Activated T-cell treated with anti-CD3 and anti-CD28 coated beads, Interleukin-2, amount 50 U/mL, for 4 hours (primary cell): ENCODE results near the gene NLRP3. TPM values are rescaled to one million over a fixed set of nuclear protein-coding genes. Genes with fewer than 3 reads are reported as not detected.
"Not testable (repeated sequence)": the region's sequence is repeated elsewhere in the genome, so short reads cannot be mapped to it uniquely, and the experiment has no call there.

Source experiments
- ATAC-seq, 2 donors: fragments of 200-7000 bp; cut with Tn5 transposase; one replicate each; pipeline ENCODE4 v1.10.0; 2021
- DNase-seq: peaks from one replicate; pipeline ENCODE4 v3.0.0-alpha.2; 2020
- H3K27me3 Mint-ChIP-seq: one replicate; pipeline ENCODE4 v1.8.0; 2021; ENCODE audit warnings: low read depth, mixed read lengths
- H3K36me3 Mint-ChIP-seq: one replicate; pipeline ENCODE4 v1.8.0; 2022; ENCODE audit warnings: mixed read lengths; ENCODE audit not compliant: insufficient read depth
- H3K4me1 Mint-ChIP-seq: one replicate; pipeline ENCODE4 v1.8.0; 2021; ENCODE audit warnings: low read depth, mixed read lengths
- H3K4me3 Mint-ChIP-seq: one replicate; pipeline ENCODE4 v1.8.0; 2021; ENCODE audit warnings: mild to moderate bottlenecking, moderate library complexity, mixed read lengths
- H3K9me3 Mint-ChIP-seq: one replicate; pipeline ENCODE4 v1.8.0; 2021; ENCODE audit warnings: mixed read lengths
- total RNA-seq, 3 donors: library from RNA; stranded (reverse); gene quantifications; one replicate each; pipeline ENCODE4 v1.2.1, GENCODE V29; 2021

NLRP3 gene
- total RNA-seq, 3 donors from 2014 or later: 4.1 to 5.4 (median 4.2) TPM

DNA sequence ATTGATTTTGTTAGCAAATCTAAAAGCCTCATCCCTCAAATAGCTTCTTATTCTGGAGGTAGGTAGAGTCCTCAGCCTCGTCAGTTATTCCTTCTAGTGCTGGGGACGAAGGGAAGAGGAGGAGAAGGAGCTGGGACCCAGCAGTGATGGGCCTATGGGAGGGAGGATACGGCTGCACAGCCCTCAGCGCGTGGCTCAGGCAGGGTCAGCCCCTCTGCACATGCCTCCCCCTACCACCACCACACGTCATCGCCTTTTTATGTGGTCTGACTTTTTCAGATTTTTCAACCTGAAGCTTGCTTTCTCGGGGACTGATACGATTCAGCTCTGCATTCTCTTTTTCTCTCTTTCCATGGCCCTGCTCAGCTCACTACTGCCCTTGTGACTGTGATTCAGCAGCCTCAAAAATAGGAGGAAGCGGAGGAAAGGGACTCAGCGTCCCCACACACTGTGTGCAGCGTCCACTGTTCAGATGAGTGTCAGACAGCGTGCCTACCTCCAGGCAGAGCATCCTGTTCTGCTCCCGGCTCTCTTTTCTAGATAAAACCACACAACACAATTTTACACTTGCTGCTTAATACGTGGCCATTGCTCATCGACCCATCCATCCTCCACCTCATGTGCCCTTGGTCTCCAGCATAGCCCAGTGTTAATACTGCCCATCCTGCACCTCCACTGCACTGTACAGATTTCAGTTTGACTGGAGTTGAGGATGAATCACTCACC is 41.1 kb downstream of the NLRP3 start:
- ATAC-seq: peak; percentile 70 to 73
- Mint-ChIP-seq H3K9me3 (no peaks in the 10 kb centered on the region), H3K36me3 (no peaks in the 10 kb centered on the region), H3K4me3 (no peak overlapping the region), H3K27me3 (peaks cover 11% of the 10 kb centered on the region), H3K4me1 (peaks cover 4% of the 10 kb centered on the region)
- DNase-seq: no peak

DNA sequence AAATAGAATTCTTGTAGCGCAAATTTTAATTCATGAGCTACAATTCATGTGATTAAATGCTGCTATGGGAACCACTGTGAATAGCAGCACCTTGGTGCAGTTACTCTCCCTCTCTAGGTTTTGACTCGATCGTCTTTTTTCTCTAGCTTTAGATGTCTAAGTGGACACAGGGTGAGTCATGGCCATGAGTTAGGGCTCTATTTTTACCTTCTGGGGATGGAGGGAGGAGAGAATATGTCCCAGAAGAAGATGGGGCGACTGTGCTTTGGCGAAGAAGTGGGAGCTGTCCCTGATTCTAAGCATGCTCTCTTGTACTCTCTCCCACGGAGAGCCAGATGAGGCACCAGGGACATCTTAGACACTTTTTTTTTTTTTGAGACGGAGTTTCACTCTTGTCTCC is 43.5 kb downstream of the NLRP3 start:
- Mint-ChIP-seq H3K9me3 (no peaks in the 10 kb centered on the region), H3K36me3 (no peaks in the 10 kb centered on the region), H3K4me3 (no peak overlapping the region), H3K4me1 (peaks cover 4% of the 10 kb centered on the region), H3K27me3 (peaks cover 11% of the 10 kb centered on the region)
- DNase-seq (no peak), ATAC-seq (no peak)

DNA sequence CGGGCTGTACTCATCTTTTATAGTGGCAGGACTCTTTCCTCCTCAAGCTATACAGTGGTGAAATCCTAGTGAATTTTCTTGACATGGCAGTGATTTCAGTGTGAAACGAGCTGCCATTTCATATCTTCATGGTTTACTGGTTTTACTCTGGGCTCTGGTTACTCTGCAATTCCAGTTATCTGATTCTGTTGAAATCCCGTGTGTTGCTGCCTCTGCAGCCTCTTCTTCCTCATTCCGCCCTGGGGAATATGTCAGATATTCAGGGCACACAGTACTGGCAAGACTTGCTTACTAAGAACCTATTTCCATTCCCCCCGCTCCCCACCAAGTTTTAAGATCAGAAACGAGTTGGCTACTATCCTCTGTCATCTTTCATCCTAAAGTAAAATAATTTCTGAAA is 49.8 kb downstream of the NLRP3 start:
- ATAC-seq (no peak), DNase-seq (no peak)
- Mint-ChIP-seq H3K4me1 (no peaks in the 10 kb centered on the region), H3K36me3 (no peaks in the 10 kb centered on the region), H3K4me3 (no peak overlapping the region), H3K9me3 (no peaks in the 10 kb centered on the region), H3K27me3 (peaks cover 7% of the 10 kb centered on the region)

DNA sequence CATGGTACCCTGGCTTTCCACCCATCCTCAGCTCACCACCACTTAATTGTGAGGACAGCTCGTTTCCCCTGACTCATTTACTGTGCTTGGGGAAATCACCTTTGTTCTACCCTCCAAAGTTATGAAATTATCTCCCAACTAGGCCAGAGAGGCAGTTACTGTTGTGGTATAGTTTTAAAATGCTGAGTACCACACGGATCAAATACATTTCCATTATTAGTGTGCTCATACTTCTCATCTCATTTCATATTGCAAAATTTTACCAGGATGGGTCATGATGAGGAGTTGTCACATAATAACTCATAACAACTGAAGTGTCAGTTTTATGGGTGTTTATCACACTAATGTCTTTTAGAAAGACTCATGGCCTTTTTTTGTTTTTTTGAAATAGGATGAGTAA is 51.2 kb downstream of the NLRP3 start:
- ATAC-seq (peak; percentile 40 to 46), DNase-seq (no peak)
- no peaks in the 10 kb centered on the region for H3K9me3 Mint-ChIP-seq
- no peaks in the 10 kb centered on the region for H3K36me3 Mint-ChIP-seq
- H3K4me1 Mint-ChIP-seq: no peaks in the 10 kb centered on the region
- H3K27me3 Mint-ChIP-seq: peaks cover 7% of the 10 kb centered on the region
- no peak overlapping the region for H3K4me3 Mint-ChIP-seq

DNA sequence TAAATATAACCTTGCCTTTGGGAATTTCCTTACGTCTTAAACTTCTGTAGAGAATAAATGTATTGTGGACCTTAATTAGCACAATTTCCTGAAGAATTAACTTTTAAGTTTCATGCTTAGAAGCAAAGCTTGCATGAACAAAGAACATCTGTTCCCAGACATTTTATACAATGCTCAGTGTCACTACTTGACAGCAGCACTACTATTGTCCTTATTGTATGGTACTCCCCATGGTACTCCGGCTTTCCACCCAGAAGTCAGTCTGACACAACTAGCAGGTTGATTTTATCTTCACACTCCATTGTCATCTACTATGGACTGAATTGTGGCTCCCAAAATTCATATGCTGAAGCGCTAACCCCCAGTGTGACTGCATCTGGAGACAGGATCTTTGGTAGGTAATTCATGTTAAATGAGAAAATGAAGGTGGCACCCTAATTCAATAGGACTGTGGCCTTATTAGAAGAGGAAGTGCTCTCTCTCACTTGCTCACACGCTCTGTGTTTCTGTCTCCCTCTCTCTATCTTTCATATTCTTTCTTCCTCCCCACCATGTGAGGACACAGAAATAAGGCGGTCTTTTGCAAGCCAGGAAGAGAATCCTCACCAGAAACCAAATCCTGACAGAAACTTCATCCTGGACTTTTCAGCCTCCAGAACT is 52.6 kb downstream of the NLRP3 start:
- Mint-ChIP-seq H3K27me3 (peaks cover 7% of the 10 kb centered on the region), H3K36me3 (no peaks in the 10 kb centered on the region), H3K4me1 (no peaks in the 10 kb centered on the region), H3K4me3 (no peak overlapping the region), H3K9me3 (no peaks in the 10 kb centered on the region)
- DNase-seq: no peak
- ATAC-seq: no peak

DNA sequence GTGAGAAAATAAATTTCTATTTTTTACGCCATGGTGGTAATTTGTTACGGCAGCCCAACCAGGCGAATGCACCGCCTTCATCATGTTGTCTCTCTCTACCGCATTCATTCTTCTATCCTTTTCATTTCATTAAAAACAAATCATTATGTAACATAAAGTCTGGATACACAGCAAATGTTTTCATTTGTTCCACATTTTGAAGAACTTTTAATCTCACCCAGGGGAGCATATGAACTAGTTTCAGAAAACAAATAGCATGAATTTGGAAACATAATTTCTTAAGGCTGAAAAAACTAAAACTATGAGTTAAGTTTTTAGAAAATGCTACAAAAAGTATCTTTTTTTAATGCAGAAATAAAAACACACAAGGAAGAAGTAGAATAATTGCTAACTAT is 53.2 kb downstream of the NLRP3 start:
- ATAC-seq (no peak), DNase-seq (no peak)
- H3K36me3 Mint-ChIP-seq: no peaks in the 10 kb centered on the region
- no peak overlapping the region for H3K4me3 Mint-ChIP-seq
- no peaks in the 10 kb centered on the region for H3K9me3 Mint-ChIP-seq
- no peaks in the 10 kb centered on the region for H3K4me1 Mint-ChIP-seq
- H3K27me3 Mint-ChIP-seq: peaks cover 7% of the 10 kb centered on the region

DNA sequence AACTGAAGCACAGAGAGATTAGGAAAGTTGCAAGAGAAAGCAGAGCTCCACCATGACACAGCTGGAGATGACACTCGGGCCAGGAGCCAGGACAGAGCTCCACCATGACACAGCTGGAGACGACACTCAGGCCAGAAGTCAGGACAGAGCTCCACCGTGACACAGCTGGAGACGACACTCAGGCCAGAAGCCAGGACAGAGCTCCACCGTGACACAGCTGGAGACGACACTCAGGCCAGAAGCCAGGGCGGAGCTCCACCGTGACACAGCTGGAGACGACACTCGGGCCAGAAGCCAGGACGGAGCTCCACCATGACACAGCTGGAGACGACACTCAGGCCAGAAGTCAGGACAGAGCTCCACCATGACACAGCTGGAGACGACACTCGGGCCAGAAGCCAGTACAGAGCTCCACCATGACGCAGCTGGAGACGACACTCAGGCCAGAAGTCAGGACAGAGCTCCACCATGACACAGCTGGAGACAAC is 55.0 kb downstream of the NLRP3 start:
- not testable (repeated sequence) for ATAC-seq, H3K36me3 Mint-ChIP-seq

DNA sequence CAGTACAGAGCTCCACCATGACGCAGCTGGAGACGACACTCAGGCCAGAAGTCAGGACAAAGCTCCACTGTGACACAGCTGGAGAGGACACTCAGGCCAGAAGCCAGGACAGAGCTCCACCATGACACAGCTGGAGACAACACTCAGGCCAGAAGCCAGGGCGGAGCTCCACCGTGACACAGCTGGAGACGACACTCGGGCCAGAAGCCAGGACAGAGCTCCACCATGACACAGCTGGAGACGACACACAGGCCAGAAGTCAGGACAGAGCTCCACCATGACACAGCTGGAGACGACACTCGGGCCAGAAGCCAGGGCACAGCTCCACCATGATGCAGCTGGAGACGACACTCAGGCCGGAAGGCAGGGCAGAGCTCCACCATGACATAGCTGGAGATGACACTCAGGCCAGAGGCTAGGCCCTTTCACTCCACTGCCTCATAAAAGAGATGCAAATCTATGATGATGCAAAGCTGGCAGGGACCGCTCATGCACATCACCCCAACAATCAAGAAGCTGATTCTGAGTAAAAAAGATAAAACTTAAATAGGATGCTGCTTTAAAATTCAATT is 55.6 kb downstream of the NLRP3 start:
- peaks cover 7% of the 10 kb centered on the region for H3K27me3 Mint-ChIP-seq
- no peaks in the 10 kb centered on the region for H3K36me3 Mint-ChIP-seq
- no peak for ATAC-seq
- no peak for DNase-seq
- no peaks in the 10 kb centered on the region for H3K4me1 Mint-ChIP-seq
- no peak overlapping the region for H3K4me3 Mint-ChIP-seq
- H3K9me3 Mint-ChIP-seq: peaks cover 4% of the 10 kb centered on the region

More for the DNA sequence above, 55.0 kb downstream of the NLRP3 start:
- H3K27me3 Mint-ChIP-seq, DNase-seq, H3K4me3 Mint-ChIP-seq, H3K9me3 Mint-ChIP-seq, H3K4me1 Mint-ChIP-seq: not testable (repeated sequence)

DNA sequence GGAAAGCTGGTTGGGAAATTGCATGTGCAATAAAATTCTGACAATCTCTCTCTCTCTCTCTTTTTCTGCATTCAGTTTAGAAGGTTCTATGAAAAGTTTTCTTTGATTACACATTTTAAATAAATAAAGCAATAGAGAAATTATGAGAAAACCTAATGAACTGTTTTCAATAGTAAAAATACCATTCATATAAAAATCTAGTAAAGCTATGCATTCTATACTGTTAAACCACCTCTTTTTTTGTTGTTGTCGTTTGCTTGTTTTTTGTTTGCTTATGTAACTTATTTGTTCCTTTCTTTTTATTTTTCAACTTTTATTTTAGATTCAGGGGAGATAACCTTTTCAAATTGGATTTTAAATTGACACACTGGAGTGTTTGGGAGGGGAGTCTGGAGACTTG is 56.1 kb downstream of the NLRP3 start:
- no peaks in the 10 kb centered on the region for H3K4me1 Mint-ChIP-seq
- DNase-seq: no peak
- no peak overlapping the region for H3K4me3 Mint-ChIP-seq
- H3K27me3 Mint-ChIP-seq: peaks cover 3% of the 10 kb centered on the region
- no peaks in the 10 kb centered on the region for H3K36me3 Mint-ChIP-seq
- H3K9me3 Mint-ChIP-seq: peaks cover 4% of the 10 kb centered on the region
- no peak for ATAC-seq

DNA sequence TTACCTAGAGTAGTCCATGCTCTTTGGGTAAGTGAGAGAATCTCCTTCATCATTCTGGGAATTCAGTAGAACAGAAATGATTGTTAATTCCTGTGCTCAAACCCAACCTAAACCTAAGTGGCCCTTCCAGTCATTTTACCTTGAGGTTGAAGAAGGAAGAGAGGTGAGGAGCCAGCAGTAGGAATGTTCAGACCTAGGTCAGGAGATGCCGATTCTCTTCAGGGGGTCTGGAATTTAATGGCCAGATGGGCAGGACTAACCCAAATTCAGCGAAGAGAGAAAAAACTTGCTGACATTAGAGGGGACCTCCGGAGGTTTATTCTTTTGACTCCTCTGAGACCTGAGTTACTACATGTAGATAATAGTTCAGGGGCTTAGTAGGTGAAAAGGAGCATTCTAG is 58.4 kb downstream of the NLRP3 start:
- no peak for ATAC-seq

DNA sequence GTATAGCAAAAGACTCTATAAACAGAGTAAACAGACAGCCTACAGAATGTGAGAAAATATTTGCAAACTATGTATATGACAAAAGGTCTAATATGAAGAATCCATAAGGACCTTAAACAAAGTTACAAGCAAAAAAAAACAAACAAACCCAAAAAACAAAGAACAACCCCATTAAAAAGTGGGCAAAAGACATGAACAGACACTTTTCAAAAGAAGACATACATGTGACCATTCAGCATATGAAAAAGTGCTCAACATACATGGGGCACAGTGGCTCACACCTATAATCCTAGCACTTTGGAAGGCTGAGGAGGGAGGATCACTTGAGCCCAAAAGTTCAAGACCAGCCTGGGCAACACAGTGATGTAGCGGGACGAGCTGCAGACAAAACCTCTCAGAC is 59.8 kb downstream of the NLRP3 start:
- H3K27me3 Mint-ChIP-seq: no peaks in the 10 kb centered on the region
- H3K36me3 Mint-ChIP-seq: no peaks in the 10 kb centered on the region
- H3K9me3 Mint-ChIP-seq: peaks cover 4% of the 10 kb centered on the region
- no peak overlapping the region for H3K4me3 Mint-ChIP-seq
- H3K4me1 Mint-ChIP-seq: no peaks in the 10 kb centered on the region
- no peak for DNase-seq
- no peak for ATAC-seq

More for the DNA sequence above, 58.4 kb downstream of the NLRP3 start:
- H3K9me3 Mint-ChIP-seq: peaks cover 4% of the 10 kb centered on the region
- no peaks in the 10 kb centered on the region for H3K27me3 Mint-ChIP-seq
- no peak overlapping the region for H3K4me3 Mint-ChIP-seq
- no peaks in the 10 kb centered on the region for H3K36me3 Mint-ChIP-seq
- no peaks in the 10 kb centered on the region for H3K4me1 Mint-ChIP-seq
- DNase-seq: no peak

DNA sequence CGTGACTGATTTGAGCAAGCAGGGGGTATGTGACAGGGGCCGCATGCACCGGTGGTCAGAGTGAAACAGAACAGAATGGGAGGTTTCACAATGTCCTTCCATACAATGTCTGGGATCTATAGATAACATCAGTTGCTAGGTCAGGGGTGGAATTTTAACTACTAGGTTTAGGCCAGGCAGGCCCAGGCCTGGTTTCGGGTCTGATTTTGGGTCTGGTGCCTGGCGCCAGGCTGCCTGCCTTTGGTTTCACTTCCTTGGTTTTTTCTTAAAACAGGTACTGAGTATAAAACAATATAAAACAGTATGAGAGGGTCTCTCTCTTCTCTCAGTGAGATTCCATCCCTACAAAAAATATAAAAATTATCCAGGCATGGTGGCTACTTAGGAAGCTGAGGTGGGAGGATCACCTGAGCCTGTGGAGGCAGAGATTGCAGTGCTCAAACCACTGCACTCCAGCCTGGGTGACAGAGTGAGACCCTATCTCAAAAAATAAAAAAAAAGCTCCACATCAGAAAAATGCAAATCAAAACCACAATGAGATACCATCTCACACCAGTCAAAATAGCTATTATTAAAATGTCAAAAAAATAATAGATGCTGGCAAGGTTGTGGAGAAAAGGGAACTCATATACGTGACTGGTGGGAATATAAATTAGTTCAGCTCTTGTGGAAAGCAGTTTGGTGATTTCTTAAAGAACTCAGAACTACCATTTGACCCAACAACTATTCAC is 60.5 kb downstream of the NLRP3 start:
- not testable (repeated sequence) for H3K4me1 Mint-ChIP-seq, H3K9me3 Mint-ChIP-seq, DNase-seq, H3K4me3 Mint-ChIP-seq, H3K36me3 Mint-ChIP-seq, ATAC-seq, H3K27me3 Mint-ChIP-seq

DNA sequence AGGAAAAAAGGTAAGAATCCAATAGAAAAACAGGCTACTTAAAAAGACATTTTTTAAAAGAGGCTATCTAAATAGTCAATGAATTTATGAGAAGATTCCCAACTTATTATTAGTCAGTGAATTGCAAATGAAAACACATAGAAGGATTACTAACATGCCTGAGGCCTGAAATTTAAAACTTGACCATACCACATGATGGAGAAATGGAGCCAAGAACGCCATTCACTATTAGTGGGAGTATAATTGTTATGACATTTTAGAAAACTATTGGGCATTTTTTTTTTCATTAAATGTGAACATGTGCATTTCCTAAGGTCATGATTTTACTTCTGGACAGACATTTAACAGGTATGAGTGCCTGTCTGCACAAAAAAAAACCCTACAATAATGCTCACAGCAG is 66.8 kb downstream of the NLRP3 start:
- ATAC-seq: no peak
- Mint-ChIP-seq H3K27me3 (no peaks in the 10 kb centered on the region), H3K4me1 (no peaks in the 10 kb centered on the region), H3K4me3 (no peak overlapping the region), H3K9me3 (no peaks in the 10 kb centered on the region), H3K36me3 (no peaks in the 10 kb centered on the region)
- no peak for DNase-seq

DNA sequence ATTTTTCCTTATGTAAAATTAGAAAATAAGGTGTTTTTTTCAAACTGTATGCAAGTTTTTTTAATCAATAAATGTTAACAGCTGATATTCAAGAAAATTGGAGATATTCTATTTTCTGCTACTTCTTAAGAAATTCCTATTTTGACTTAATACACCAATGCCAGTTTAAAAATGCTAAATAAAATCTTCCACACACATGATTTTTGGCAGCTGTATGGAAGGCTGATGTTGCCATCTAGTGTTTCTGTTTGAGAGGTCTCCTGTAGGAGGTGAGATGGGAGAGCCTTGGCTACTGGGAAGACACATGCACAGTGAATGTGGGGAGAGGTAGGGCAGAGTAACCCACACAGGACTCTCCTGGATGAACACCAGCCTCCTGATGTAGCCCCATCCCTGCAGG is 71.1 kb downstream of the NLRP3 start:
- ATAC-seq: peak; percentile 59 to 74
- DNase-seq: peak; percentile 8
- H3K4me1 Mint-ChIP-seq: no peaks in the 10 kb centered on the region
- no peak overlapping the region for H3K4me3 Mint-ChIP-seq
- peaks cover 7% of the 10 kb centered on the region for H3K27me3 Mint-ChIP-seq
- no peaks in the 10 kb centered on the region for H3K36me3 Mint-ChIP-seq
- H3K9me3 Mint-ChIP-seq: no peaks in the 10 kb centered on the region
